Cardiac septum (tissue), 1 donor: ENCODE measurements around the gene IFNL3. TPM values are rescaled to one million over a fixed set of nuclear protein-coding genes. Genes with fewer than 3 reads are reported as not detected.

Experiments used
- DNase-seq: peaks from one replicate; pipeline ENCODE4 v3.0.0-alpha.2; 2020; ENCODE audit warnings: low spot score
- intact Hi-C: fragments of 100-400 bp; cut with DNase I; formaldehyde crosslinking; loops from one replicate; pipeline ENCODE4 v1.14.0; 2022
- total RNA-seq: library from RNA; stranded (reverse); fragmentation: NEBNext Ultra II Directional; extraction: Animal tissue kit (Norgen Biotek cat#: 25700); gene quantifications from one replicate; pipeline ENCODE4 v1.2.1, GENCODE V29; 2021
- donor health status: DM: no; HTN: no; CAD: no.

IFNL3 gene
- total RNA-seq, 1 donor from 2014 or later, result not detected

GRCh38 chr19:39196860-39197562 is 47.8 kb downstream of the IFNL3 start, which contains the start of gene NCCRP1:
TSS of gene NCCRP1 (plus strand) at chr19:39196964. CDS start at chr19:39196983, 19 bp downstream.
- intact Hi-C loops, result no loop called here
- no peak for DNase-seq

GRCh38 chr19:39196320-39196719 is 48.5 kb downstream of the IFNL3 start:
- DNase-seq, result no peak
- intact Hi-C loops, result no loop called here

- no peak for DNase-seq
- intact Hi-C loops, result no loop called here
These were observed 49.1 kb downstream of the IFNL3 start for GRCh38 chr19:39195755-39196154.

- intact Hi-C loops, result no loop called here
- DNase-seq, result no peak
These were observed 49.8 kb downstream of the IFNL3 start for GRCh38 chr19:39194832-39195542.

GRCh38 chr19:39193803-39194202 is 51.0 kb downstream of the IFNL3 start:
- intact Hi-C loops, result no loop called here
- DNase-seq, result no peak

Other genes with a start within 250 kb of the IFNL3 start
- 15.3 TPM for gene FBXO27, start 212.5 kb downstream of the IFNL3 start, total RNA-seq
- gene ACP7, start 160.6 kb downstream of the IFNL3 start, total RNA-seq, result not detected
- gene PAK4, start 119.2 kb downstream of the IFNL3 start, total RNA-seq, result 18.6 TPM
- gene NCCRP1, start 48.0 kb downstream of the IFNL3 start, total RNA-seq, result not detected
- gene SYCN, start 40.7 kb downstream of the IFNL3 start, total RNA-seq, result not detected
- gene IFNL4, start 3.9 kb upstream of the IFNL3 start, total RNA-seq, result not detected
- not detected for gene IFNL2, start 23.4 kb upstream of the IFNL3 start, total RNA-seq
- gene IFNL1, start 51.4 kb upstream of the IFNL3 start, total RNA-seq, result not detected
- gene LRFN1, start 75.9 kb upstream of the IFNL3 start, total RNA-seq, result 0.27 TPM
- gene GMFG, start 91.0 kb upstream of the IFNL3 start, total RNA-seq, result 17.5 TPM
- gene SAMD4B, start 97.4 kb upstream of the IFNL3 start, total RNA-seq, result 65.8 TPM
- 38.0 TPM for gene PAF1, start 146.1 kb upstream of the IFNL3 start, total RNA-seq
- gene MED29, start 146.4 kb upstream of the IFNL3 start, total RNA-seq, result 26.3 TPM
- gene ZFP36, start 161.8 kb upstream of the IFNL3 start, total RNA-seq, result 53.0 TPM
- gene PLEKHG2, start 167.7 kb upstream of the IFNL3 start, total RNA-seq, result 25.1 TPM
- 1,084 TPM for gene RPS16, start 190.9 kb upstream of the IFNL3 start, total RNA-seq
- 79.9 TPM for gene SUPT5H, start 200.6 kb upstream of the IFNL3 start, total RNA-seq
- 62.0 TPM for gene TIMM50, start 235.8 kb upstream of the IFNL3 start, total RNA-seq